Urinary bladder (tissue), 4 donors: ENCODE results near the gene PAX5. TPM values are rescaled to one million over a fixed set of nuclear protein-coding genes. Genes with fewer than 3 reads are reported as not detected.

ENCODE experiments used
- DNase-seq: peaks from one replicate; pipeline ENCODE4 v3.0.0-alpha.2; 2015; ENCODE audit errors: extremely low spot score
- H3K27ac ChIP-seq: one replicate; pipeline ENCODE4 v1.5.1; 2013; ENCODE audit warnings: low read depth, mild to moderate bottlenecking, moderate library complexity
- H3K36me3 ChIP-seq: one replicate; pipeline ENCODE4 v1.6.1; 2013; ENCODE audit warnings: mild to moderate bottlenecking, moderate library complexity; ENCODE audit not compliant: insufficient read depth
- H3K4me1 ChIP-seq: one replicate; pipeline ENCODE4 v1.6.1; 2013; ENCODE audit warnings: mild to moderate bottlenecking, moderate library complexity; ENCODE audit not compliant: insufficient read depth
- H3K4me3 ChIP-seq: one replicate; pipeline ENCODE4 v1.5.1; 2013; ENCODE audit warnings: low read depth, low read length
- WGBS: extraction: QIAGEN DNeasy Blood & Tissue Kit; methylation state at CpG from one replicate; pipeline ENCODE4 v1.1.7; 2013; 5-methylcytosine and 5-hydroxymethylcytosine counted together
- polyA plus RNA-seq: library from polyadenylated mRNA; stranded (reverse); fragments of 200-250 nt; gene quantifications from one replicate; pipeline ENCODE4 v1.2.3, GENCODE V29; 2013
- total RNA-seq: library from RNA; depleted of rRNA; stranded (reverse); fragments of >200 nt; gene quantifications from one replicate; pipeline ENCODE4 v1.2.3, GENCODE V29; 2014
- donor health status: healthy with polysubstance abuse.
- donor health status: healthy.

Gene PAX5
- total and polyA plus RNA-seq, 2 donors: 0.03 to 0.26 TPM

GRCh38 chr9:37033141-37033540, 927 bp downstream of the PAX5 start:
- no peak overlapping the region for H3K27ac ChIP-seq

GRCh38 chr9:37032713-37033112, 1.4 kb downstream of the PAX5 start:
- Histone ChIP-seq H3K4me1 (no peaks in the 10 kb centered on the region), H3K4me3 (no peak overlapping the region), H3K27ac (no peak overlapping the region), H3K36me3 (no peaks in the 10 kb centered on the region)
- no peak for DNase-seq
- WGBS: 59% methylated on average over 3 of the region's 3 CpGs

More at GRCh38 chr9:37033141-37033540, 927 bp downstream of the PAX5 start:
- no peak for DNase-seq
- no peak overlapping the region for H3K4me3 ChIP-seq
- no peaks in the 10 kb centered on the region for H3K4me1 ChIP-seq
- WGBS: 49% methylated on average over 6 of the region's 6 CpGs
- no peaks in the 10 kb centered on the region for H3K36me3 ChIP-seq

- no peak overlapping the region for H3K27ac ChIP-seq
- H3K36me3 ChIP-seq: no peaks in the 10 kb centered on the region
- DNase-seq: no peak
- H3K4me3 ChIP-seq: no peak overlapping the region
- 9% methylated on average over 6 of the region's 6 CpGs for WGBS
- no peaks in the 10 kb centered on the region for H3K4me1 ChIP-seq
These were observed 2.2 kb downstream of the PAX5 start for GRCh38 chr9:37031902-37032301.

- no peaks in the 10 kb centered on the region for H3K36me3 ChIP-seq
- no peak for DNase-seq
- H3K4me1 ChIP-seq: no peaks in the 10 kb centered on the region
- no peak overlapping the region for H3K4me3 ChIP-seq
- no peak overlapping the region for H3K27ac ChIP-seq
- WGBS: 35% methylated on average over 4 of the region's 4 CpGs
These were observed 3.0 kb downstream of the PAX5 start for GRCh38 chr9:37031081-37031480.

GRCh38 chr9:37030611-37030939, 3.5 kb downstream of the PAX5 start:
- WGBS: 5% methylated on average over 7 of the region's 7 CpGs
- Histone ChIP-seq H3K4me3 (no peak overlapping the region), H3K4me1 (no peaks in the 10 kb centered on the region), H3K36me3 (no peaks in the 10 kb centered on the region), H3K27ac (no peak overlapping the region)
- no peak for DNase-seq

GRCh38 chr9:37029776-37030610, 4.1 kb downstream of the PAX5 start:
- Histone ChIP-seq H3K4me1 (no peaks in the 10 kb centered on the region), H3K27ac (no peak overlapping the region), H3K36me3 (no peaks in the 10 kb centered on the region), H3K4me3 (no peak overlapping the region)
- no peak for DNase-seq
- WGBS: 3% methylated on average over 53 of the region's 53 CpGs

- no peak for DNase-seq
- H3K36me3 ChIP-seq: no peaks in the 10 kb centered on the region
- no peak overlapping the region for H3K27ac ChIP-seq
- 2% methylated on average over 23 of the region's 23 CpGs for WGBS
- no peaks in the 10 kb centered on the region for H3K4me1 ChIP-seq
- no peak overlapping the region for H3K4me3 ChIP-seq
These were observed 4.7 kb downstream of the PAX5 start for GRCh38 chr9:37029304-37029775.

GRCh38 chr9:37028420-37029031, 5.5 kb downstream of the PAX5 start:
- DNase-seq: no peak
- Histone ChIP-seq H3K4me1 (no peaks in the 10 kb centered on the region), H3K4me3 (no peak overlapping the region), H3K36me3 (no peaks in the 10 kb centered on the region), H3K27ac (no peak overlapping the region)
- 11% methylated on average over 22 of the region's 22 CpGs for WGBS

- Histone ChIP-seq H3K4me1 (no peaks in the 10 kb centered on the region), H3K27ac (no peak overlapping the region), H3K4me3 (peak overlapping the region; percentile 16), H3K36me3 (no peaks in the 10 kb centered on the region)
- peak; percentile 62 for DNase-seq
- 1% methylated on average over 58 of the region's 58 CpGs for WGBS
These were observed 6.3 kb downstream of the PAX5 start for GRCh38 chr9:37027582-37028419.

- H3K36me3 ChIP-seq: no peaks in the 10 kb centered on the region
- H3K4me3 ChIP-seq: peak overlapping the region; percentile 16
- WGBS: under 1% methylated on average over 56 of the region's 56 CpGs
- DNase-seq: no peak
- no peak overlapping the region for H3K27ac ChIP-seq
- H3K4me1 ChIP-seq: no peaks in the 10 kb centered on the region
These were observed 7.0 kb downstream of the PAX5 start for GRCh38 chr9:37026931-37027581.

GRCh38 chr9:37026113-37026930, 7.7 kb downstream of the PAX5 start:
- WGBS: 2% methylated on average over 62 of the region's 62 CpGs
- no peak for DNase-seq
- Histone ChIP-seq H3K4me1 (no peaks in the 10 kb centered on the region), H3K4me3 (peak overlapping the region; percentile 1), H3K27ac (no peak overlapping the region), H3K36me3 (no peaks in the 10 kb centered on the region)

- Histone ChIP-seq H3K4me3 (peak overlapping the region; percentile 6), H3K36me3 (no peaks in the 10 kb centered on the region), H3K27ac (no peak overlapping the region), H3K4me1 (no peaks in the 10 kb centered on the region)
- DNase-seq: no peak
- WGBS: 2% methylated on average over 9 of the region's 9 CpGs
These were observed 8.3 kb downstream of the PAX5 start for GRCh38 chr9:37025823-37026112.
